ENCODE measurements around the gene ZNF710. TPM values are rescaled to one million over a fixed set of nuclear protein-coding genes. Genes with fewer than 3 reads are reported as not detected.

ZNF710 gene
- total and polyA plus RNA-seq, 3 donors from 2014 or later: 5.7 to 9.4 (median 7.8) TPM

GRCh38 chr15:90119367-90119766 lies 118.2 kb downstream of the ZNF710 start:
- H3K9me3 ChIP-seq: no peaks in the 10 kb centered on the region
- H3K27me3 ChIP-seq: no peaks in the 10 kb centered on the region
- no peak for DNase-seq
- H3K4me3 ChIP-seq: no peak overlapping the region
- H3K36me3 ChIP-seq (ENCODE audit: low read depth, missing control alignments): no peaks in the 10 kb centered on the region
- H3K27ac ChIP-seq: no peak overlapping the region
- intact Hi-C loops (cut with DNase I; ENCODE audit: low total_unique reads): no loop called here
- TF ChIP-seq POLR2A (IDR thresholded peaks at IDR 0.05) (no peak), CTCF (IDR thresholded peaks at IDR 0.05) (no peak)
- H3K4me1 ChIP-seq: no peaks in the 10 kb centered on the region

GRCh38 chr15:90121086-90121485 lies 120.0 kb downstream of the ZNF710 start:
- intact Hi-C loops (cut with DNase I; ENCODE audit: low total_unique reads): no loop called here
- WGBS, 2 donors: 83% methylated on average over 5 to 6 of the region's 6 CpGs
- Histone ChIP-seq H3K36me3 (ENCODE audit: low read depth, missing control alignments) (no peaks in the 10 kb centered on the region), H3K4me3 (no peak overlapping the region), H3K27me3 (no peaks in the 10 kb centered on the region), H3K9me3 (no peaks in the 10 kb centered on the region), H3K4me1 (no peaks in the 10 kb centered on the region), H3K27ac (no peak overlapping the region)
- DNase-seq: no peak
- TF ChIP-seq CTCF (IDR thresholded peaks at IDR 0.05): no peak
- TF ChIP-seq POLR2A (IDR thresholded peaks at IDR 0.05): no peak

- intact Hi-C loops (cut with DNase I; ENCODE audit: low total_unique reads): no loop called here
- H3K9me3 ChIP-seq: no peaks in the 10 kb centered on the region
- no peak overlapping the region for H3K4me3 ChIP-seq
- H3K27me3 ChIP-seq: no peaks in the 10 kb centered on the region
- H3K36me3 ChIP-seq (ENCODE audit: low read depth, missing control alignments): no peaks in the 10 kb centered on the region
- no peak for DNase-seq
- no peak overlapping the region for H3K27ac ChIP-seq
- no peak for TF ChIP-seq POLR2A (IDR thresholded peaks at IDR 0.05)
- no peak for TF ChIP-seq CTCF (IDR thresholded peaks at IDR 0.05)
- no peaks in the 10 kb centered on the region for H3K4me1 ChIP-seq
These were observed 123.4 kb downstream of the ZNF710 start for GRCh38 chr15:90124507-90124906.

- Histone ChIP-seq H3K4me3 (no peak overlapping the region), H3K9me3 (no peaks in the 10 kb centered on the region), H3K27me3 (no peaks in the 10 kb centered on the region), H3K4me1 (no peaks in the 10 kb centered on the region), H3K27ac (no peak overlapping the region), H3K36me3 (ENCODE audit: low read depth, missing control alignments) (no peaks in the 10 kb centered on the region)
- WGBS, 2 donors: 85 to 89% methylated on average over 6 of the region's 6 CpGs
- intact Hi-C loops (cut with DNase I; ENCODE audit: low total_unique reads): no loop called here
- no peak for DNase-seq
- no peak for TF ChIP-seq CTCF (IDR thresholded peaks at IDR 0.05)
- no peak for TF ChIP-seq POLR2A (IDR thresholded peaks at IDR 0.05)
These were observed 124.9 kb downstream of the ZNF710 start for GRCh38 chr15:90126022-90126421.

- no peaks in the 10 kb centered on the region for H3K36me3 ChIP-seq (ENCODE audit: low read depth, missing control alignments)
- DNase-seq: no peak
- no peaks in the 10 kb centered on the region for H3K4me1 ChIP-seq
- H3K27ac ChIP-seq: no peak overlapping the region
- whole genome bisulfite sequencing, 2 donors: 48 to 51% methylated on average over 10 of the region's 10 CpGs
- no peak for TF ChIP-seq POLR2A (IDR thresholded peaks at IDR 0.05)
- no peak for TF ChIP-seq CTCF (IDR thresholded peaks at IDR 0.05)
- no peaks in the 10 kb centered on the region for H3K9me3 ChIP-seq
- H3K27me3 ChIP-seq: no peaks in the 10 kb centered on the region
- H3K4me3 ChIP-seq: no peak overlapping the region
- intact Hi-C loops (cut with DNase I; ENCODE audit: low total_unique reads): no loop called here
These were observed 125.7 kb downstream of the ZNF710 start for GRCh38 chr15:90126596-90127435.

All from testis (tissue), 3 donors.